Calu3 (cell line): ENCODE data around the gene RPL3. TPM values are rescaled to one million over a fixed set of nuclear protein-coding genes. Genes with fewer than 3 reads are reported as not detected.

Source experiments
- BruUV-seq: library from RNA; stranded (reverse); fragments of 400-500 nt; replicated peaks from 2 replicates; lab custom pipeline; 2021; lab: Mats Ljungman, UMichigan
- CTCF ChIA-PET: fragments of 300-600 bp; sonication (Branson Sonifier 250); formaldehyde crosslinking; loops from one replicate; lab custom pipeline; 2022; ENCODE audit warnings: antibody characterized with exemption; lab: Charles Lee
- DNase-seq: peaks from one replicate; pipeline ENCODE4 v3.0.0; 2022
- H3K27ac Mint-ChIP-seq: one replicate; pipeline ENCODE4 v1.8.0; 2022; ENCODE audit warnings: mixed read lengths; ENCODE audit not compliant: unreplicated experiment
- H3K27me3 Mint-ChIP-seq: one replicate; pipeline ENCODE4 v1.8.0; 2022; ENCODE audit warnings: mixed read lengths; ENCODE audit not compliant: unreplicated experiment
- H3K36me3 Mint-ChIP-seq: one replicate; pipeline ENCODE4 v1.8.0; 2022; ENCODE audit warnings: mild to moderate bottlenecking, moderate library complexity, mixed read lengths; ENCODE audit not compliant: insufficient read depth, unreplicated experiment
- H3K4me1 Mint-ChIP-seq: one replicate; pipeline ENCODE4 v1.8.0; 2022; ENCODE audit warnings: mild to moderate bottlenecking, low read depth, mixed read lengths; ENCODE audit not compliant: unreplicated experiment
- H3K4me3 Mint-ChIP-seq: one replicate; pipeline ENCODE4 v1.8.0; 2022; ENCODE audit warnings: mild to moderate bottlenecking, low read depth, moderate library complexity, mixed read lengths; ENCODE audit not compliant: unreplicated experiment
- H3K9me3 Mint-ChIP-seq: one replicate; pipeline ENCODE4 v1.8.0; 2022; ENCODE audit warnings: low read depth, mixed read lengths; ENCODE audit not compliant: unreplicated experiment
- CTCF ChIP-seq: fragments of 200-600 bp; IDR thresholded peaks from one replicate; pipeline ENCODE4 v1.8.0; 2022; ENCODE audit warnings: antibody characterized with exemption; ENCODE audit not compliant: unreplicated experiment
- intact Hi-C: fragments of 100-400 bp; cut with micrococcal nuclease; formaldehyde crosslinking; loops from one replicate; pipeline ENCODE4 v1.10.0; 2022; ENCODE audit not compliant: unreplicated experiment
- total RNA-seq: library from RNA; stranded (reverse); gene quantifications from 2 replicates; pipeline ENCODE4 v1.2.3, GENCODE V29; 2022

RPL3 gene
- total RNA-seq, 1 experiment from 2014 or later = 1,058 TPM

- H3K36me3 Mint-ChIP-seq = peaks cover 6% of the 10 kb centered on the region
- H3K4me1 Mint-ChIP-seq = peaks cover 6% of the 10 kb centered on the region
- peaks cover 16% of the 10 kb centered on the region for H3K27me3 Mint-ChIP-seq
- CTCF ChIA-PET = no interaction called here
- TF ChIP-seq CTCF = no peak
- no TSS peak for BruUV-seq
- H3K9me3 Mint-ChIP-seq = no peaks in the 10 kb centered on the region
- DNase-seq = no peak
- intact Hi-C loops = no loop called here
- no peak overlapping the region for H3K27ac Mint-ChIP-seq
- H3K4me3 Mint-ChIP-seq = no peak overlapping the region
These were observed 46.0 kb upstream of the RPL3 start for GRCh38 chr22:39365492-39365780.

GRCh38 chr22:39364714-39365491, 45.5 kb upstream of the RPL3 start:
- Mint-ChIP-seq H3K27ac (no peak overlapping the region), H3K9me3 (no peaks in the 10 kb centered on the region), H3K36me3 (peaks cover 6% of the 10 kb centered on the region), H3K4me3 (no peak overlapping the region), H3K27me3 (peaks cover 16% of the 10 kb centered on the region), H3K4me1 (peaks cover 9% of the 10 kb centered on the region)
- no peak for DNase-seq
- no TSS peak for BruUV-seq
- intact Hi-C loops = no loop called here
- no peak for TF ChIP-seq CTCF
- CTCF ChIA-PET = no interaction called here

- no peak overlapping the region for H3K27ac Mint-ChIP-seq
- peaks cover 9% of the 10 kb centered on the region for H3K4me1 Mint-ChIP-seq
These were observed 44.5 kb upstream of the RPL3 start for GRCh38 chr22:39363751-39364515.

GRCh38 chr22:39362932-39363331, 43.5 kb upstream of the RPL3 start:
- Mint-ChIP-seq H3K27me3 (peaks cover 16% of the 10 kb centered on the region), H3K27ac (no peak overlapping the region), H3K9me3 (no peaks in the 10 kb centered on the region), H3K36me3 (peaks cover 6% of the 10 kb centered on the region), H3K4me1 (peaks cover 9% of the 10 kb centered on the region), H3K4me3 (no peak overlapping the region)
- DNase-seq = no peak
- intact Hi-C loops = no loop called here
- no peak for TF ChIP-seq CTCF
- CTCF ChIA-PET = no interaction called here
- no TSS peak for BruUV-seq

More at GRCh38 chr22:39363751-39364515, 44.5 kb upstream of the RPL3 start:
- intact Hi-C loops = no loop called here
- Mint-ChIP-seq H3K27me3 (peaks cover 16% of the 10 kb centered on the region), H3K36me3 (peaks cover 6% of the 10 kb centered on the region), H3K9me3 (no peaks in the 10 kb centered on the region), H3K4me3 (no peak overlapping the region)
- CTCF ChIA-PET = no interaction called here
- no peak for DNase-seq
- no TSS peak for BruUV-seq
- TF ChIP-seq CTCF = no peak
